GOT3 (cell line): ENCODE data around the gene DPPA3.
"Not testable (repeated sequence)": the region's sequence is repeated elsewhere in the genome, so short reads cannot be mapped to it uniquely, and the experiment has no call there.

Source experiments
- DNase-seq: peaks from one replicate; lab custom pipeline; 2025; ENCODE audit warnings: mixed read lengths; lab: John Stamatoyannopoulos, UW

Gene DPPA3

DNA sequence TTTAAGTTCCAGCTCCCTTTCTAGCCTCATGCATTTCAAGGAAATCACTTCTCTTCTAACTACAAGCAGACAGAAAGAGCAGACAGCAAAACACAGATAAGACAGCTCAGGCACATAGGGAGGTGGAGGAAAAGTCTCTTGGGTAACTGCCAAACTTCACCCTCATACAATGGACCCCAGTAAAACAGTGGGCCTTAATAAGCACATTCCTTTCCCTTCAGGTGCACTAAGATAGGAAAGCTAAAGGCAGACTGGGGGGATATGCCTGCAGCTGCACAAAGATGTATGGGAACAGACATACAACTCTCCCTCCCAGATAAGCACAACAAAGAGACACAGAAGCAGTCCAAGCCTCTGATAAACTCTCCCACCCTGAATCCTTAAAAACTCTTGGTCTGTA, 19.8 kb downstream of the DPPA3 start:
- not testable (repeated sequence) for DNase-seq

DNA sequence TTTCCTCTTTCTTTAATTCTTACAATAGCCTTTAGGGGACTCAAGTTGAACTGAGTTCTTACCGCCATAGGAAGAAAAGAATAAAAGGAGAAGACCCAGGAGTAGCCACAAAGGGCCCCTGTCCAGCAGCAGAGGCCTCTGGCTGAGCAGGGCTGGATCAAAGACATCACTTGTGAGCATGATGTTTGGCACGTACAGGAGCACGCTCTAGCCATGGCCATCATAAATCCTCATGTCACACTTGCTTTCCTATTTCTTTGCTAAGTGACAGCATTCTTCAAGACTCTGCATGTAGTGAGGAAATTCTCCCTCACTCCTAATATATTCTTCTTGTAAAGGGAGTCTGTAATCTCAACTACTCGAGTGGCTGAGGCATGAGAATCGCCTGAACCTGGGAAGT, 20.3 kb downstream of the DPPA3 start:
- no peak for DNase-seq

DNA sequence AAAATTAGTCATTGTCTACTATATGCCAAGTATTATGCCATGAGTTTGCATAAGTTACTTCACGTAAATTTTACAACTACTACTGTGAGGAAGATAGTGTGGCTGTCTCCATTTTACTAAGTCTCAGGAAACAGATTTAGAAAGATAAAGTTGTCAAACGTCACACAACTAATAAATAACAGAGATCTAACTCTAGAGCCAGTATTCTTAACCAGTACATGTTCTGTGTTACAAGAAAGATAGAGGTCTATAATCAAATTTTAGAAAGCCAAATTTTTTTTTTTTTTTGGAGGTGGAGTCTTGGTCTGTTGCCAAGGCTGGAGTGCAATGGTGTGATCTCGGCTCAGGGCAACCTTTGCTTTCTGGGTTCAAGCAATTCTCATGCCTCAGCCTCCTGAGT, 21.8 kb downstream of the DPPA3 start:
- DNase-seq = no peak

DNA sequence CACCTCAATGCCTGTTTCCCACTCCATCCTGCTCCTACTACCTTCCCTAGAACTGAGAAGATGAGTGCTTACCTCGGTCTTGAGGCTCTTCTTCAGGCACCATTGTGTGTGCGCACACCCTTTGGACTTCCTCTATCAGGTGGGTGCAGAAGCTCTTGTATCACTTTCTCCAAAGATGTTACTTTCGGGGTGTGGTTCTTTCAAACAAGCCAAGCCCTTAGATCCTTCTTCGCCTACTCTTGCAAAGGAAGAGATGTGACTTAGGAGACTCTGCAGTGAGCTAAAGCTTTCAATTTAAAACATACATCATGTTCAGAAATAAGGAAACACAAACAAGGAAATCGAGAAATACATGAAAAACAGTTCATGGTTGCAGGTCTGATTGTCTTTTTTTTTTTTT, 36.0 kb downstream of the DPPA3 start, which contains the start of gene CLEC4C:
Gene CLEC4C, minus strand, starts transcription at position 130 of the 400 bp plus-strand sequence. Its CDS starts 27 bp downstream, at position 103.
- no peak for DNase-seq

DNA sequence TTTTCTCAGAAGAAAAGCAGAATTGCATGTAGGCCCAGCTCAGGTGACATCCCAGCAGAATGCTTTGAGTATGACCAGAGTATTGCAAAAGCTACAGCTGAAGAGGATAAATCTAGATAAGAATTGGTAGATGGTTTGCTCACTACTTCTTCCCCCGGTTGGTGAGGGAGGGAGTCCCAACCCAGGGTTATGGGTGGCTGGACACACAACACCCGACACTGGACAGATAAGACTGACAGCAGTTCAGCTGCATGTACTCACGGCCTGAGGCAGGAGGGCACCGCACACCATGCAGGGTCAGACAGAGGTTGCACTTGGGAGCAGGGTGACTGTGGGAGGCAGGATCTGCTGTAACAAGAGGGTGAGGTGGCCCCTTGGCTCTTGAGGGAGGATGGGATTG, 37.6 kb downstream of the DPPA3 start:
- DNase-seq = no peak

DNA sequence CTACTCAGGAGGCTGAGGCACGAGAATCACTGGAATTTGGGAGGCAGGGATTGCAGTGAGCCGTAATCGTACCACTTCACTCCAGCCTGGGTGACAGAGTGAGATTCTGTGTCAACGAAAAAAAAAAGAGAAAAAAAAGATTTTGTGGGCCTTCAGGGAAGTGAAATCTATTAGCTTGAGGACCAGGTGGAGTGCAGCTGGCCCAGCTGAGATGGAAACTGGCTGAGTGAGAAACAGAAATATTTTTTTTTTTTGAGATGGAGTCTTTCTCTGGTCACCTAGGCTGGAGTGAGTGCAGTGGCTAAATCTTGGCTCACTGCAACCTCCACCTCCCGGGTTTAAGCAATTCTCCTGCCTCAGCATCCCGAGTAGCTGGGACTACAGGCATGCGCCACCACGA, 38.2 kb downstream of the DPPA3 start:
- DNase-seq = no peak

DNA sequence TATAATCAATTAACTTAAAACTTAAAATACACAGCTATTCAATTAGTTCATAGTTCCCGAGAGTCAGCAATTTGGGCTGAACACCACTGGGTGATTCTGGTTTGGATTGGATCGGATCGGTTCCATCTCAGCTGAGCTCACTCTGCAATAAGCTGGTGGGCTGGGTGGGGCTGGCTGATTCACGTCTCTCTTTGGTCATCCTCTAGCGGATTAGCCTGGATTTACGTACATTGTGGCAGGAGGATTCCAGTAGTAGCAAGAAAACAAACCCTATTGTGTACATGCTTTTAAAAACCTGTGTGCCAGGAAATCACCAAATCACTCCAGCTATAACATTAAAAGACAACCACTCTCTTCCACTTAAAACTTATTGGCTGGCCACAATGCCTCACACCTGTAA, 39.1 kb downstream of the DPPA3 start:
- no peak for DNase-seq

DNA sequence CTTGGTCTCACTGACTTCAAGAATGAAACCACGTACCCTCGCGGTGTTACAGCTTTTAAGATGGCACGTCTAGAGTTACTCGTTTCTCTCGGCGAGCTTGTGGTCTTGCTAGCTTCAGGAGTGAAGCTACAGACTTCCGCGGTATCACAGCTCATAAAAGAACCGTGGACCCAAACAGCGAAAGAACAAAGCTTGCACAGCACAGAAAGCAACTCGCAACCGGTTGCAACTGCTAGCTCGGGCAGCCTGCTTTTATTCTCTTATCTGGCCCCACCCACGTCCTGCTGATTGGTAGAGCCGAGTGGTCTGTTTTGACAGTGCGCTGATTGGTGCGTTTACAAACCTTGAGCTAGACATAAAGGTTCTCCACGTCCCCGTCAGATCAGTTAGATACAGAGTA, 40.2 kb downstream of the DPPA3 start:
- no peak for DNase-seq

DNA sequence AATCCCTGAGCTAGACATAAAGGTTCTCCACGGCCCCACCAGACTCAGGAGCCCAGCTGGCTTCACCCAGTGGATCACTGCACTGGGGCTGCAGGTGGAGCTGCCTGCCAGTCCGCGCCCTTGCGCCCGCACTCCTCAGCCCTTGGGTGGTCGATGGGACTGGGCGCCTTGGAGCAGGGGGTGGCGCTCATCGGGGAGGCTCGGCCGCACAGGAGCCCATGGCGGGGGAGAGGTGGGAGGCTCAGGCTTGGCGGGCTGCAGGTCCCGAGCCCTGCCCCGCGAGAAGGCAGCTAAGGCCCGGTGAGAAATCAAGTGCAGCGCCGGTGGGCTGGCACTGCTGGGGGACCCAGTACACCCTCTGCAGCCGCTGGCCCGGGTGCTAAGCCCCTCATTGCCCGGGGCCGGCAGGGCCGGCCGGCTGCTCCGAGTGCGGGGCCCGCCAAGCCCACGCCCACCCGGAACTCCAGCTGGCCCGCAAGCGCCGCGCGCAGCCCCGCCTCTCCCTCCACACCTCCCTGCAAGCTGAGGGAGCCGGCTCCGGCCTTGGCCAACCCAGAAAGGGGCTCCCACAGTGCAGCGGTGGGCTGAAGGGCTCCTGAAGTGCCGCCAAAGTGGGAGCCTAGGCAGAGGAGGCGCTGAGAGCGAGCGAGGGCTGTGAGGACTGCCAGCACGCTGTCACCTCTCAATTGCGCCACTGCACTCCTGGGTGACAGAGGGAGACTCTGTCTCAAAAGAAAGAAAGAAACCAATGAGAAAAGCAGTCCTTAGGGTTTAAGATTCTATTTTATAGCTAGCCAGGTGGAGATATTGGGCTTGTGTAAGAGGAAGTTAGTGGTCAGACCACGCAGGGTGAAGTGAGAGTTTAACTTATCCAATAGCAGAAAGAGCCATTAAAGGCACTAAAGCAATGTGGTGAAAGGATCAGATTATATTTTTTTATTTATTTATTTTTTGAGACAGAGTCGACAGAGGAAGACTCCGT, 41.0 kb downstream of the DPPA3 start:
- not testable (repeated sequence) for DNase-seq

DNA sequence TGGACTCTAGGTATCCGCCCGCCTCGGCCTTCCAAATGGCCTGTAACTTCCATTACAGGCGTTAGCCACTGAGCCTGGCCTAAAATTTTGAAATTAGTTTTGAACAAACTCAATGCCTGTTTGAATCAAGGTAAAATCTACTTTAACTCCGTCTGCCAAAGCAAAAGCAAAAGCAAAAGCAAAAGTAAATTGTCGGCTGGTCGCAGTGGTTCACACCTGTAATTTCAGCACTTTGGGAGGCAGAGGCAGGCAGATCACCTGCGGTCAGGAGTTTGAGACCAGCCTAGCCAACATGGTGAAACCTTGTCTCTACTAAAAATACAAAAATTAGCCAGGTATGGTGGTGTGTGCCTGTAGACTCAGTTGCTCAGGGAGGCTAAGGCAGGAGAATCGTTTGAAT, 44.4 kb downstream of the DPPA3 start:
- not testable (repeated sequence) for DNase-seq

DNA sequence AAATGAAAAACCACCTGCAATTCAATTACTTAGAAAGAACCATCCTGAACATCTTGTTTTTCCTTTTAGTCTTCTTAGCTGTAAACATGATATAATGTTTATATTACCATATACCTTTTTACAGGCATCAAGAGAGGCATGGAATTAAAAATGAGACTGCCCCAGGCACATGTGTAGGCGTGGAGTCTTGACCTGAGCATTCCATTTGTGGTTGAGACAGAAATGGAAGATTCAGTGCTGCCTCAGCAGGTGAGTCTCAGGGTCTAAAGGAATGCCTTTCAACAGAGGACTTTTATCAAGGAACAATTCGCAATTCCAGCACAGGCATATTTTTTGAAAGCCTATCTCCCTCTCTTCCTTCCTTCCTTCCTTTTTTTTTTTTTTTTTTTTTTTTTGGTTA, 45.8 kb downstream of the DPPA3 start:
- DNase-seq = no peak

DNA sequence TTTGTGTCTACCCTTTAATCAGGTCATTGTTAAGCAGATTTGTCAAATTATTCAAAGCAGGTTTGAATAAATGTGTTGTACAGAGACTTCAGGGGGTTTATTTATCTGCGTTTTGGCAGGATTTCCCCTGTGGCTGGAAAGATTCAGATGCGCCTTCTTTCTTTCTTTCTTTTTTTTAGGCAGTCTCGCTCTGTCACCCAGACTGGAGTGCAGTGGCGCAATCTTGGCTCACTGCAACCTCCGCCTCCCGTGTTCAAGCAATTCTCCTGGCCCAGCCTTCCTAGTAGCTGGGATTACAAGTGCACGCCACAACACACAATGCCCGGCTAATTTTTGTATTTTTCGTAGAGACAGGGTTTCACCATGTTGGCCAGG, 47.5 kb downstream of the DPPA3 start:
- no peak for DNase-seq
